Measurements from ENCODE around the gene RNF31.

DNA sequence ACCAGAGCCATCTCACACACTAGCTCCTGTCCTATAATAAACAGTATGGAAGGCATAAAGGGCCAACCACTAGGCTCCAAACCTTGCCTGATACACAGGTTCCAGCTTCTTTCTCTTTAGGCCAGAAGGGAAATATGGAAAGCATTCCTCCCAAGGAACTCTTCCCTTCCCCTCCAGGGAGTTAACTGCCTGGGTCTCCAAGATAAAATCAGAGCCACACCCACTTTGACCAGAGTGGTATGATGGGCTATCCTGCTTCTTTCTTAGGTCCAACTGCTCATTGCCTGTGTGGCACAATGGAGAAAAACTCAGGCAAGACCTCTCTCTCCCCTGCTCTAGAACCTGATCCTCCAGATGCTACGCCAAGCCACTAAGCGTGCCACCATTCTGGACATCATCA lies 60.3 kb downstream of the RNF31 start:
- TF ChIP-seq SMC3 (conservative IDR thresholded peaks at IDR 0.05; ENCODE audit: poor library complexity) (no peak), EP300 (conservative IDR thresholded peaks at IDR 0.05; ENCODE audit: poor library complexity, severe bottlenecking) (no peak), POLR2AphosphoS5 (IDR thresholded peaks at IDR 0.05) (no peak), EZH2 (IDR thresholded peaks at IDR 0.05; ENCODE audit: borderline replicate concordance, insufficient read depth, low read length, poor library complexity, severe bottlenecking) (no peak)
- TF ChIP-seq, protein P1, sequence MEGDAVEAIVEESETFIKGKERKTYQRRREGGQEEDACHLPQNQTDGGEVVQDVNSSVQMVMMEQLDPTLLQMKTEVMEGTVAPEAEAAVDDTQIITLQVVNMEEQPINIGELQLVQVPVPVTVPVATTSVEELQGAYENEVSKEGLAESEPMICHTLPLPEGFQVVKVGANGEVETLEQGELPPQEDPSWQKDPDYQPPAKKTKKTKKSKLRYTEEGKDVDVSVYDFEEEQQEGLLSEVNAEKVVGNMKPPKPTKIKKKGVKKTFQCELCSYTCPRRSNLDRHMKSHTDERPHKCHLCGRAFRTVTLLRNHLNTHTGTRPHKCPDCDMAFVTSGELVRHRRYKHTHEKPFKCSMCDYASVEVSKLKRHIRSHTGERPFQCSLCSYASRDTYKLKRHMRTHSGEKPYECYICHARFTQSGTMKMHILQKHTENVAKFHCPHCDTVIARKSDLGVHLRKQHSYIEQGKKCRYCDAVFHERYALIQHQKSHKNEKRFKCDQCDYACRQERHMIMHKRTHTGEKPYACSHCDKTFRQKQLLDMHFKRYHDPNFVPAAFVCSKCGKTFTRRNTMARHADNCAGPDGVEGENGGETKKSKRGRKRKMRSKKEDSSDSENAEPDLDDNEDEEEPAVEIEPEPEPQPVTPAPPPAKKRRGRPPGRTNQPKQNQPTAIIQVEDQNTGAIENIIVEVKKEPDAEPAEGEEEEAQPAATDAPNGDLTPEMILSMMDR (IDR thresholded peaks at IDR 0.05; ENCODE audit: poor library complexity, severe bottlenecking) = no peak
- TF ChIP-seq, protein P2, sequence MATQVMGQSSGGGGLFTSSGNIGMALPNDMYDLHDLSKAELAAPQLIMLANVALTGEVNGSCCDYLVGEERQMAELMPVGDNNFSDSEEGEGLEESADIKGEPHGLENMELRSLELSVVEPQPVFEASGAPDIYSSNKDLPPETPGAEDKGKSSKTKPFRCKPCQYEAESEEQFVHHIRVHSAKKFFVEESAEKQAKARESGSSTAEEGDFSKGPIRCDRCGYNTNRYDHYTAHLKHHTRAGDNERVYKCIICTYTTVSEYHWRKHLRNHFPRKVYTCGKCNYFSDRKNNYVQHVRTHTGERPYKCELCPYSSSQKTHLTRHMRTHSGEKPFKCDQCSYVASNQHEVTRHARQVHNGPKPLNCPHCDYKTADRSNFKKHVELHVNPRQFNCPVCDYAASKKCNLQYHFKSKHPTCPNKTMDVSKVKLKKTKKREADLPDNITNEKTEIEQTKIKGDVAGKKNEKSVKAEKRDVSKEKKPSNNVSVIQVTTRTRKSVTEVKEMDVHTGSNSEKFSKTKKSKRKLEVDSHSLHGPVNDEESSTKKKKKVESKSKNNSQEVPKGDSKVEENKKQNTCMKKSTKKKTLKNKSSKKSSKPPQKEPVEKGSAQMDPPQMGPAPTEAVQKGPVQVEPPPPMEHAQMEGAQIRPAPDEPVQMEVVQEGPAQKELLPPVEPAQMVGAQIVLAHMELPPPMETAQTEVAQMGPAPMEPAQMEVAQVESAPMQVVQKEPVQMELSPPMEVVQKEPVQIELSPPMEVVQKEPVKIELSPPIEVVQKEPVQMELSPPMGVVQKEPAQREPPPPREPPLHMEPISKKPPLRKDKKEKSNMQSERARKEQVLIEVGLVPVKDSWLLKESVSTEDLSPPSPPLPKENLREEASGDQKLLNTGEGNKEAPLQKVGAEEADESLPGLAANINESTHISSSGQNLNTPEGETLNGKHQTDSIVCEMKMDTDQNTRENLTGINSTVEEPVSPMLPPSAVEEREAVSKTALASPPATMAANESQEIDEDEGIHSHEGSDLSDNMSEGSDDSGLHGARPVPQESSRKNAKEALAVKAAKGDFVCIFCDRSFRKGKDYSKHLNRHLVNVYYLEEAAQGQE (IDR thresholded peaks at IDR 0.05; ENCODE audit: borderline replicate concordance) = no peak

Measured in neural cell (in vitro differentiated cells).